ENCODE results near the gene KIRREL3.
"Not testable (repeated sequence)": the region's sequence is repeated elsewhere in the genome, so short reads cannot be mapped to it uniquely, and the experiment has no call there.

DNA sequence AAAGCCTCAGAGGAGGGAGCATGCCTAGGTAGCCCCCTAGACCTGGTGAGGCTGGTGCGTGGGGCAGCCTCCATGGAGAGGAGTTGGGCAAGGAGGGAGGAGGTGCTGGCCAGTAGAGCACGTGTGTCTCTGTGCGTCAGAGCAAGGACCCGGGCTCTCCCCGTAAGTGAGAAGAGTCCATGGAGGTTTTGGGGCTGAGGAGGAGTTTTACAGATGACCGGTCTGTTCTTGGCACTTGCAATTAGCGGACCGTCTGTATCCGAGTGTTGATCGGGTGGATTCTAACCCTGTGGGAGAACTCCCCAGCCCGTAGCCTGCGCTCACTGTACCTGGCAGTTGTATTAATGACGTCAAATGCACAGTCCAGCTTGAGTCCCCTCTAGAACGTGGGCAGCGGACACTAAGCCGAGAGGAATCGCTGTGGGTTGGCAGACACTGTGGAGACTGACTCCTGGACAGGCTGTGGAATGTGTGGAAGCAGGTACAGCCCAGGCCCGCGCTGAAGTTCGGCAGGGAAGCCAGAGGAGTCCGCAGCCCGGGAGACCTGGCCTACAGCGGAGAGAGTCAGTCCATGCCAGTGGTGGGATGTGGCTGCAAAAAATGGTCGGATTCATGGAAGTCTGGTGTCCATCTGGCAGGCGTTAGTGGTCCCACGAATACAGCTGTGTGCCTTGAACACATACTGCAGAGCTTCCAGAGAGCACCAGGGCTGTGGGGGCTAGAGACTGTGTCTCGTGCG, 625.8 kb downstream of the KIRREL3 start:
- TF ChIP-seq, protein P1, sequence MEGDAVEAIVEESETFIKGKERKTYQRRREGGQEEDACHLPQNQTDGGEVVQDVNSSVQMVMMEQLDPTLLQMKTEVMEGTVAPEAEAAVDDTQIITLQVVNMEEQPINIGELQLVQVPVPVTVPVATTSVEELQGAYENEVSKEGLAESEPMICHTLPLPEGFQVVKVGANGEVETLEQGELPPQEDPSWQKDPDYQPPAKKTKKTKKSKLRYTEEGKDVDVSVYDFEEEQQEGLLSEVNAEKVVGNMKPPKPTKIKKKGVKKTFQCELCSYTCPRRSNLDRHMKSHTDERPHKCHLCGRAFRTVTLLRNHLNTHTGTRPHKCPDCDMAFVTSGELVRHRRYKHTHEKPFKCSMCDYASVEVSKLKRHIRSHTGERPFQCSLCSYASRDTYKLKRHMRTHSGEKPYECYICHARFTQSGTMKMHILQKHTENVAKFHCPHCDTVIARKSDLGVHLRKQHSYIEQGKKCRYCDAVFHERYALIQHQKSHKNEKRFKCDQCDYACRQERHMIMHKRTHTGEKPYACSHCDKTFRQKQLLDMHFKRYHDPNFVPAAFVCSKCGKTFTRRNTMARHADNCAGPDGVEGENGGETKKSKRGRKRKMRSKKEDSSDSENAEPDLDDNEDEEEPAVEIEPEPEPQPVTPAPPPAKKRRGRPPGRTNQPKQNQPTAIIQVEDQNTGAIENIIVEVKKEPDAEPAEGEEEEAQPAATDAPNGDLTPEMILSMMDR (optimal IDR thresholded peaks at IDR 0.05 in 1 of 3, IDR thresholded peaks at IDR 0.05 in 1 of 3, conservative IDR thresholded peaks at IDR 0.05 in 1 of 3; ENCODE audit: extremely low read depth in 1 of 3, insufficient read depth in 2 of 3, low read length in 3 of 3) = not testable (repeated sequence)
- TF ChIP-seq EZH2 (IDR thresholded peaks at IDR 0.05; ENCODE audit: low read length) = not testable (repeated sequence)
